22Rv1 (cell line): ENCODE results near the gene CASTOR1.

ENCODE experiments used
- H3K27ac ChIP-seq: fragments of 450-650 bp; 2 replicates; pipeline ENCODE4 v1.5.1; 2017
- ZFX ChIP-seq: fragments of 450-650 bp; IDR thresholded peaks from 2 replicates; pipeline ENCODE4 v1.6.1; 2017; ENCODE audit warnings: antibody characterized with exemption, borderline replicate concordance
- TF ChIP-seq, protein P1 (sequence below): fragments of 450-650 bp; IDR thresholded peaks from 2 replicates; pipeline ENCODE4 v1.5.1; 2017; ENCODE audit warnings: mild to moderate bottlenecking

The CASTOR1 gene

GRCh38 chr22:30297991-30298701 is 8.8 kb upstream of the CASTOR1 start:
- TF ChIP-seq, protein P1, sequence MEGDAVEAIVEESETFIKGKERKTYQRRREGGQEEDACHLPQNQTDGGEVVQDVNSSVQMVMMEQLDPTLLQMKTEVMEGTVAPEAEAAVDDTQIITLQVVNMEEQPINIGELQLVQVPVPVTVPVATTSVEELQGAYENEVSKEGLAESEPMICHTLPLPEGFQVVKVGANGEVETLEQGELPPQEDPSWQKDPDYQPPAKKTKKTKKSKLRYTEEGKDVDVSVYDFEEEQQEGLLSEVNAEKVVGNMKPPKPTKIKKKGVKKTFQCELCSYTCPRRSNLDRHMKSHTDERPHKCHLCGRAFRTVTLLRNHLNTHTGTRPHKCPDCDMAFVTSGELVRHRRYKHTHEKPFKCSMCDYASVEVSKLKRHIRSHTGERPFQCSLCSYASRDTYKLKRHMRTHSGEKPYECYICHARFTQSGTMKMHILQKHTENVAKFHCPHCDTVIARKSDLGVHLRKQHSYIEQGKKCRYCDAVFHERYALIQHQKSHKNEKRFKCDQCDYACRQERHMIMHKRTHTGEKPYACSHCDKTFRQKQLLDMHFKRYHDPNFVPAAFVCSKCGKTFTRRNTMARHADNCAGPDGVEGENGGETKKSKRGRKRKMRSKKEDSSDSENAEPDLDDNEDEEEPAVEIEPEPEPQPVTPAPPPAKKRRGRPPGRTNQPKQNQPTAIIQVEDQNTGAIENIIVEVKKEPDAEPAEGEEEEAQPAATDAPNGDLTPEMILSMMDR: peak; percentile 68
- TF ChIP-seq ZFX: no peak
- peak overlapping the region; percentile 77 for H3K27ac ChIP-seq

DNA sequence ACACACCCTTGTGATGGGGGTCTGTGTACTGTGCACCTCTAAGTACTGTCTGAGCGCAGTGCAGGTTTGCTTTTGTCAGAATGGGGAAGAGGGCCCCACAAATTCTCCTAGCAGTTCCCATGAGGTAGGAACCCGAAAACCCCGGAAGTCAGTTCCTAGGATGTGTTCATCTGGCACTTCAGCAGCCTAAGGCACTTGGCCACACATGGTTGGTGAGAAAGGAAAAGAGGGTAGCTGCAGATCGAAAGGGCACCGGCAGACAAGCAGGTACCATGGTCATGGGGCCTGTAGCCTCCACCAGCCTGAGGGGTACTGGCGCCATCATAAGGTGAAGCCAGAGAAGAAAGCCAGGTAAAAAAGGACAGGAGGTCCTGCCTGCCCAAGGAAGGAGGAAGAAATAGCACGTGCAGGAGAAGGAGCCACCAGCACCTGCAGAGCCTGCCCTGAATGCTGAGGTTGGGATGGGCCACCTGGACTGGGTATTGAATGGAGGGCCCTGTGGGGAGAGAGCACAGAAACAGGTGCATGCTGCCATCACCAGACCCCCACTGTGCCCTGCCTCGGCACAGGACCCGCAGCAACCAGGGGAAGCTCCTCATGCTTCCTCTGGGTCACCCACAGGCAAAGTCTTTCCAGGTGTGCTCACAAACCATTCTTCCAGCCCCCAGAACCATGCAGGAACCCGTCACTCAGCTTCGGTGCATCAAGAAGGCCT is 8.1 kb upstream of the CASTOR1 start:
- peak overlapping the region; percentile 77 for H3K27ac ChIP-seq
- TF ChIP-seq ZFX: no peak
- TF ChIP-seq, protein P1: no peak

GRCh38 chr22:30296833-30297232 is 7.5 kb upstream of the CASTOR1 start:
- TF ChIP-seq, protein P1: no peak
- no peak for TF ChIP-seq ZFX
- no peak overlapping the region for H3K27ac ChIP-seq

DNA sequence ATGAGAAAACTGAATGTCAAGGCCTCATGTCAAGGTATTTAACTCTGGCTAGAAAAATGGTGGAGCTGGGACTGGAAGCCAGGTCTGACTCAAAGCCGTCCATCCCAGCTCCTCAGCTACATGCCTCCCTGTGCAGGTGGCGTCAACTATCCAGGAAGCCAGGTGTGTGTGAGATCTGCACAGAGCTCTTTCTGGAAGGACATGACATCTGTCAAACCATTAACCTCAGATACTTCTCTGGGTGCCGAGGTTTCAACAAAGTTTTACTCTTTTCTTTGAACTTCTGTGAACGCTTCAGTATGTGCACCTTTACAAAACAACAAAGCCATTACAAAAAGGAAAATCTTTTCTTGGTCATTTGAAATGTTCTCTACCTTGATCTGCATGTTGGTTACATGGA is 7.0 kb upstream of the CASTOR1 start:
- no peak for TF ChIP-seq ZFX
- TF ChIP-seq, protein P1: no peak
- no peak overlapping the region for H3K27ac ChIP-seq

DNA sequence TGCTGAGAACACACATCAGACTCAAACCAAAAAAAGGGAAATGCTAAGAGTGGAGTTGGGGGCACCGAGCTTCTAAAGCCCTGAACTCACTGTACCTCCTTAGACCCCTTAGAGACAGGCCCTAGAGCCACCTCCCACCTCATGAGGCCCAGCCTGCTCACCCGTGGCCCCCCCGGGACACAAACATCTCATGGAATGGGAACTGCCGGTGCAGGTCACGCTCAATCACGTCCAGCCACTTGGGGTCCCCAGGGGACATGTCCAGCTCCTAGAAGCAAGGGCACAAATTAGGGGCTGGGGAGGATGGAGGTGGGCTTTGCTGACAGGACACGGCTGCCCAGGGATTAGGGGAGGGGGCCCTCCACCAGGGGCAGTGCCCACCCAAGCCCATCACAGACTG is 6.3 kb upstream of the CASTOR1 start:
- H3K27ac ChIP-seq: no peak overlapping the region
- no peak for TF ChIP-seq ZFX
- TF ChIP-seq, protein P1: no peak

GRCh38 chr22:30294830-30295229 is 5.5 kb upstream of the CASTOR1 start:
- no peak overlapping the region for H3K27ac ChIP-seq
- no peak for TF ChIP-seq ZFX
- TF ChIP-seq, protein P1: no peak

DNA sequence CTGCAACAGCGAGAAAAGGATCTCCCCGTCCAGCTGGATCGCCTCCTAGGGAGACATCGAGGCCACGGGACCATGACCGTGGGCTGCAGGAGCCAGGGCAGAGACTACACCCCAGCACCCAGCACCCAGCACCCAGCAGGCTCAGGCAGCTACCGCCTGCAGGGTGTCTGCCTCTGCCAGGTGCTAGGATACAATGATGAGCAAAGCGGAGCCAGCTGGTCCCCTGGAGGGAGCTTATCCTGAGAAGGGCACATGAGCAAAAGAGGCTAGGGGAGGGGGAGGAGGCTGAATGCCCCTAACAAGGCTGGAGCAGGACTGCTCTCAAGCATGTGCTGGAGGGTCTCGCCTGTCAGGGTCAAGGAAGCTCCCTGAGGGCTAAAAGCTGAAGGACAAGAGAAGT is 4.8 kb upstream of the CASTOR1 start:
- no peak for TF ChIP-seq ZFX
- TF ChIP-seq, protein P1: no peak

More for the DNA sequence above, 4.8 kb upstream of the CASTOR1 start:
- H3K27ac ChIP-seq: no peak overlapping the region
